H4 (cell line): ENCODE results near the gene TBC1D4. TPM values are rescaled to one million over a fixed set of nuclear protein-coding genes. Genes with fewer than 3 reads are reported as not detected.
"Not testable (repeated sequence)": the region's sequence is repeated elsewhere in the genome, so short reads cannot be mapped to it uniquely, and the experiment has no call there.

Source experiments
- DNase-seq: peaks from one replicate; pipeline ENCODE4 v3.0.0-alpha.2; 2015; ENCODE audit warnings: low spot score
- total RNA-seq: library from RNA; depleted of rRNA; stranded (reverse); fragments of >200 nt; shearing (Covaris generic); gene quantifications from 2 replicates; pipeline ENCODE4 v1.2.3, GENCODE V29; 2014

Gene TBC1D4
- total RNA-seq, 1 experiment from 2014 or later: 4.1 TPM

- DNase-seq: peak; percentile 3
Measured at GRCh38 chr13:75326173-75327134, 155.5 kb downstream of the TBC1D4 start.

GRCh38 chr13:75325711-75326110 is 156.3 kb downstream of the TBC1D4 start:
- no peak for DNase-seq

DNA sequence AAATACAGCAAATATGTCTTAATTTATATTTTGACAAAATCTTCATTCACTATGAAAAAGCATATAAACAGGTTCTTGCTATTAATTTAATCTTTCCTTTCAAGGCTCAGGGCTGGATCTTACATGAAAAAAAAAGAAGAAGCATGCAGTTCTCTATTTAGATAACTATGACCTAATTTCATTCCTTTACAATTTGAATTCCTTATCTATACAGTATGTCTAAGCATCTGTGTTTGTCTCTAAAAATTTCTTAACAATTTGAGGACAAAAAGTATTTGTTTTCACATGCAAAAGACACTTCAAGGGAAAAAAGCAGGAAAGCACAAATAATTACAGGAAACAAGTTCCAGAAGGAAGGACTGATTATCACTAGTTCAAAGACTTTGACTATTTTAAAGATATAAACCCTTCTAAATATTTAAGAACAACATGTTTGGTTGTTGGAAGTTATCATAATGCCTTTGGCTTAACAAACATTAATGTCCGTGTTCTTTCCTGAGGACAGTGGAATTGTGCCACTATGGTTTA is 157.5 kb downstream of the TBC1D4 start:
- no peak for DNase-seq

DNA sequence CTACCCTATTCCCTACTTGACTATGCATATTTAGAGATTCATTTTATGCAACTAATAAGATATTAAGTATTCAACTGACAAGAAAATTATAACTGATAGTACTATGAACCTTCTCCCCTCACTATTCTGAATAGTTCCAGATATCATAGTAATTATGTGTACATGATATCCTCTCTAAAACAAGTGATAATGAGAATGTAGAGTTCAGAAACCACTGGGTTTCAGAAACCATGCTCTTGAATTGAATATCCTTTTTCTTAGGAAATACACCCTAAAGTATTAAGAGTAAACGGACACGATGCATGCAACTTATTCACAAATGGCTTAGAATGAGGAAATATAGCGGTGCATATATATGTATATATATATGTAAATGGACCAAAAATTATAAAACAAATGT is 160.9 kb downstream of the TBC1D4 start:
- DNase-seq: no peak

GRCh38 chr13:75319254-75319653 is 162.7 kb downstream of the TBC1D4 start:
- no peak for DNase-seq

DNA sequence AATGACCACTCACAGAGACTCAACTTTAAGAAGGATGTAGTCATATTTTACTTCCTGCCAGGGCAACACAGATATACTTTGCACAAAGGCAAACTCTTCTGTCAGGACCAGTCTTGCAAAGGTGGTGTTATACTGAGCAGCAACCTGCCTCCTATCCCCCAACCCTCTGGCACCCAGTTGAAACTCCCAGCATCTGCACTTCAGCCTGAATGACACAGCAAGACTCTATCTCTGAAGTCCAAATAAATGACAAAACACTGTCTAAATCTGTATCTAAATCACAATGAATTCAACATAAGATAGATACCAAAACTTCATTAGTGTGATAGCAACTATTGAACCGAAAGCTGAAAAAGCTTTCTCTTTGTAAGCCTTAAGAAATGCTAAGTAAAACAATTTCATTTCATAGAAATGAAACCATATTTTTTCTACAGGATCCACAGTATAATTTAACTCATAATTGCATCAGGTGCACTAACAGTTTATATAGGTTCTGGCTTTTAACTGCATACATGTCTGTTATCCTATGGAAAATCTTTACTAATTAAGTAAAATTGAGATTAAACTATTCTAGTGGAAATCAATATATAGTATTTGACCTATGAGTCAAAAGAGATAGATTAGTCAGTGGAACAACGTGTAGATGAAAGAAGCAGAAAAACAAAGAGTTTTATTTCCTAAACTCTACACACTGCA is 163.7 kb downstream of the TBC1D4 start:
- no peak for DNase-seq

DNA sequence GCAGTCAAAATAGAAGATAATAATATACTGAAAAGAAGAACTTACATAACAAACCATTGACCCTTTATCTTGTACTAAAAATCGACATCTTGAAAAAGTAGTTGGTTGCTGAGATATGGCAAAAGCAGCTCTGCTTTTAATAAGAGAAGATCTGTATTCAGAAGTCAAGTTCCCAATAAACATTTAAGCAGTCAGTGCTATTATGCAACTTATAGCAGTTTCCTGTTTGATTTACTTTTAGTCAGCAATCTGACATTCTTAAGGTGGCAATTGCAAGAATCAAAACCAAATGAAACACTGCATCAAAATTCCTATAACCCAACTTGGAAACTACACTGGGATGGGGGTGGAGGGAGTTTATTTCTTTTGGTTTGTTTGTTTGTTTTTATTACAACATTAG is 165.5 kb downstream of the TBC1D4 start:
- no peak for DNase-seq

- no peak for DNase-seq
Measured at GRCh38 chr13:75312884-75313520, 169.0 kb downstream of the TBC1D4 start.

DNA sequence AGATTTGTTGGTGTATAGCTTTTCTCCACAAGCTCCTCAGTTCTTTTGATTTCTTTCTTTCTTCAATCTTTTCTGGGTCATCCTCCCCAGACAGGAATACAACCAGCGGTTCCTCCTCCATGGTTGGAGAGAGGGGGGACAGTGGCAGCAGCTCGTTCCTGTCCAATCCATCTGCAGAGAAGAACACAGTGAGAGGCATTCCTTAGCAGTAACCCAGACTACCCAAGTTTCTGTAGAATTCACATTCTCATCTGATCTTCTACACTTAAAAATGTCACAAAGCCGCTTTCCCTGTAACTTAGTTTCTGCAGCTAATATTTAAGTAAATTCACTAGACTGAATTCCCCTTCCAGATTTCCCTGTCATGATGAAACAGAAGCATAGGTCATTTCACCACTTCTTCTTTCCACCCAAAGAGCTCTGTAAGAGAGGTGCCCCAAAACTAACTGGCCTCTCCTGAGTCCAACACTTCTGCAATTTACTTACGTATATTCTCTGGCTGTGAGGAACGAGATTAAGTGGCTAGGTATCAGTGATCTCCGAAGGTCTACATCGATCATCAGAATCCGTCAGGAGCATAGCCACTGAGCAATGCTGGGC is 171.9 kb downstream of the TBC1D4 start:
- DNase-seq: no peak

- no peak for DNase-seq
Measured at GRCh38 chr13:75308222-75308621, 173.7 kb downstream of the TBC1D4 start.

GRCh38 chr13:75307370-75307949 is 174.5 kb downstream of the TBC1D4 start:
- no peak for DNase-seq

- not testable (repeated sequence) for DNase-seq
Measured at GRCh38 chr13:75306967-75307366, 175.0 kb downstream of the TBC1D4 start.

GRCh38 chr13:75305059-75305458 is 176.9 kb downstream of the TBC1D4 start:
- DNase-seq: no peak

- no peak for DNase-seq
Measured at GRCh38 chr13:75303263-75303662, 178.7 kb downstream of the TBC1D4 start.

GRCh38 chr13:75302071-75302698 is 179.8 kb downstream of the TBC1D4 start:
- DNase-seq: no peak

DNA sequence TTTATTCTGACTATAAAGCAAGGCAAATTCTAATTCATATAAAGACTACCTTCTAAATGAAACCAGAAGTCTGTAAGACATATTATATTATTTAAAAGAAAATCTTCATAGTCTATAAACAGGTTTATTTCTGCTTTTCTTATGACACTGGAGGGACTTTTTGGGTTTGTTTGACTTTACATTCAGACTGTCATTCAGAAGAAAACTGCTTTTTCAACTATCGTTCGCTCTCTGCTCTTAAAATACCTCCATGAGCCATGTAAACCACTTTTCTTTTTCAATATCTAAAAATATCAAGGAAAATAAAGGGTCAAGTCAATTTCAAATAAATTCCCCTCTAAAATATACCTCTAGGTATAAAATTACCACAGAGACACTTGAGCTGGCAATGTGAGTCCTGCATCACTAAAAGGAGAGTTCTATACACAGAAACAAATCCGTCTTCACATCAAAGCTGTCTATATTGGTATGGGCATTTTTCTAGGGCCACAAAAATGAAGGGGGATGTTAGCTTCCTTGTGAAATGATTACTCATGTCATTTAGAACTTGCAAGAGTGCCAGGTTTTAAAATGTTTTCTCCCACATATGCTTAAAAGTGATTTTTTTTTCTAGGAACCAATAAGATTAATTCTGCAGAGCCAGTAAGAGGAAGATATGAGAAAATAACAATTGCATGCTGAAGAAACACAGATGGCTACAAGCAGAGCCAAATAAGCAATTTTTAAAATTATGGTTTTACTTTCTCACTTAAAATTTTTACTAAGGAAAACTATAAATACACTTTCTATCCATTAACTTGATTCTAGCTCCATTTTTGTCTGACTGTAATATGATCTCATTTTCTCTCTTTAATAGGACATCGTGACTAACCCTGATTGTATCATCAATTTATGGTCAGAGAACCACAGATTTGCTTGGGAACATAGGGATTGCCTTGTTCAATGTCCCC is 181.8 kb downstream of the TBC1D4 start:
- no peak for DNase-seq

GRCh38 chr13:75299246-75299645 is 182.7 kb downstream of the TBC1D4 start:
- DNase-seq: no peak

GRCh38 chr13:75296641-75297040 is 185.3 kb downstream of the TBC1D4 start:
- DNase-seq: no peak

- DNase-seq: no peak
Measured at GRCh38 chr13:75295201-75295600, 186.8 kb downstream of the TBC1D4 start.

- DNase-seq: no peak
Measured at GRCh38 chr13:75294110-75294509, 187.9 kb downstream of the TBC1D4 start.
